Osteoblast (primary cell): ENCODE results near the gene MOB4. TPM values are rescaled to one million over a fixed set of nuclear protein-coding genes. Genes with fewer than 3 reads are reported as not detected.
A peak's percentile ranks its signal among the peaks of the same experiment; 100 is the strongest.

ENCODE experiments used
- DNase-seq: peaks from one replicate; pipeline ENCODE4 v3.0.0; 2011; ENCODE audit warnings: low spot score, mixed read lengths; ENCODE audit not compliant: insufficient read length; ENCODE audit errors: missing footprints
- H2AFZ ChIP-seq: 2 replicates; pipeline ENCODE4 v1.6.0; 2011; ENCODE audit warnings: mild to moderate bottlenecking, low read length
- H3K27ac ChIP-seq: 2 replicates; pipeline ENCODE4 v1.5.1; 2011; ENCODE audit warnings: mild to moderate bottlenecking, low read depth, low read length, moderate library complexity
- H3K27me3 ChIP-seq: 2 replicates; pipeline ENCODE4 v1.6.0; 2012; ENCODE audit warnings: mild to moderate bottlenecking, control low read depth, inconsistent platforms, low read length, moderate library complexity; ENCODE audit not compliant: insufficient read depth
- H3K36me3 ChIP-seq: 2 replicates; pipeline ENCODE4 v1.5.1; 2011; ENCODE audit warnings: mild to moderate bottlenecking, low read length, control low read depth, moderate library complexity; ENCODE audit not compliant: insufficient read depth
- H3K4me1 ChIP-seq: 2 replicates; pipeline ENCODE4 v1.5.1; 2011; ENCODE audit warnings: mild to moderate bottlenecking, low read length, control low read depth, moderate library complexity; ENCODE audit not compliant: insufficient read depth
- H3K4me2 ChIP-seq: 2 replicates; pipeline ENCODE4 v1.6.0; 2011; ENCODE audit warnings: mild to moderate bottlenecking, low read length; ENCODE audit not compliant: insufficient read depth
- H3K4me3 ChIP-seq: fragments of 200-600 bp; sonication (generic); 3 replicates; pipeline ENCODE4 v1.5.1; 2012; ENCODE audit warnings: mild to moderate bottlenecking, low read length, inconsistent platforms; ENCODE audit not compliant: insufficient read depth
- H3K79me2 ChIP-seq: 2 replicates; pipeline ENCODE4 v1.6.0; 2012; ENCODE audit warnings: mild to moderate bottlenecking, low read length, control low read depth, inconsistent platforms; ENCODE audit not compliant: insufficient read depth
- H3K9me3 ChIP-seq: 2 replicates; pipeline ENCODE4 v1.5.1; 2011; ENCODE audit warnings: low read depth, low read length, control low read depth
- H4K20me1 ChIP-seq: 2 replicates; pipeline ENCODE4 v1.6.0; 2012; ENCODE audit warnings: mild to moderate bottlenecking, low read length, control low read depth; ENCODE audit not compliant: insufficient read depth
- CTCF ChIP-seq: IDR thresholded peaks from 2 replicates; pipeline ENCODE4 v1.5.1; 2011; ENCODE audit warnings: mild to moderate bottlenecking, low read depth, low read length, moderate library complexity; ENCODE audit errors: extremely low read depth
- total RNA-seq: library from RNA; depleted of rRNA; stranded (reverse); fragments of >200 nt; gene quantifications from 2 replicates; pipeline ENCODE4 v1.2.3, GENCODE V29; 2012

MOB4 gene
- total RNA-seq, 1 donor = 26.4 TPM

GRCh38 chr2:197499594-197500502, 16.0 kb upstream of the MOB4 start, which contains the start of the genes HSPD1 and HSPE1:
TSS of gene HSPD1 (minus strand) at chr2:197499840. CDS start at chr2:197498848, 992 bp downstream.
TSS of gene HSPE1 (plus strand) at chr2:197500379. CDS start at chr2:197500437, 58 bp downstream.
- Histone ChIP-seq H3K4me2 (peak within 1 kb of the TSS; percentile 86), H3K27ac (peak within 1 kb of the TSS; percentile 67), H4K20me1 (peaks cover 21% of the 10 kb centered on the region), H2AFZ (peak within 1 kb of the TSS; percentile 60), H3K9me3 (no peaks in the 10 kb centered on the region), H3K36me3 (peaks cover 56% of the 10 kb centered on the region), H3K4me3 (peak within 1 kb of the TSS; percentile 74), H3K4me1 (peaks cover 23% of the 10 kb centered on the region), H3K27me3 (no peaks in the 10 kb centered on the region), H3K79me2 (peaks cover 83% of the 10 kb centered on the region)
- TF ChIP-seq CTCF = no peak
- peak; percentile 98 for DNase-seq

- Histone ChIP-seq H2AFZ (peak overlapping the region; percentile 9), H3K27me3 (no peaks in the 10 kb centered on the region), H3K4me1 (peaks cover 23% of the 10 kb centered on the region), H3K4me2 (peak overlapping the region; percentile 86), H3K79me2 (peaks cover 78% of the 10 kb centered on the region), H4K20me1 (peaks cover 21% of the 10 kb centered on the region), H3K4me3 (peak overlapping the region; percentile 74), H3K9me3 (no peaks in the 10 kb centered on the region), H3K36me3 (peaks cover 49% of the 10 kb centered on the region), H3K27ac (peak overlapping the region; percentile 67)
- peak; percentile 58 for DNase-seq
- TF ChIP-seq CTCF = no peak
Observed at GRCh38 chr2:197500503-197501131, 15.2 kb upstream of the MOB4 start.

GRCh38 chr2:197502201-197502600, 13.7 kb upstream of the MOB4 start:
- no peak for TF ChIP-seq CTCF
- H3K27ac ChIP-seq = no peak overlapping the region
- H3K4me2 ChIP-seq = peak overlapping the region; percentile 86
- H3K79me2 ChIP-seq = peaks cover 63% of the 10 kb centered on the region
- no peak overlapping the region for H2AFZ ChIP-seq
- no peaks in the 10 kb centered on the region for H3K9me3 ChIP-seq
- DNase-seq = peak; percentile 65
- no peaks in the 10 kb centered on the region for H3K27me3 ChIP-seq
- H3K36me3 ChIP-seq = peaks cover 33% of the 10 kb centered on the region
- no peak overlapping the region for H3K4me3 ChIP-seq
- H3K4me1 ChIP-seq = peaks cover 23% of the 10 kb centered on the region
- H4K20me1 ChIP-seq = peaks cover 18% of the 10 kb centered on the region

GRCh38 chr2:197502685-197503084, 13.2 kb upstream of the MOB4 start:
- no peaks in the 10 kb centered on the region for H3K27me3 ChIP-seq
- no peak for DNase-seq
- peak overlapping the region; percentile 86 for H3K4me2 ChIP-seq
- no peak for TF ChIP-seq CTCF
- peaks cover 28% of the 10 kb centered on the region for H3K36me3 ChIP-seq
- no peak overlapping the region for H2AFZ ChIP-seq
- H3K27ac ChIP-seq = no peak overlapping the region
- H3K79me2 ChIP-seq = peaks cover 58% of the 10 kb centered on the region
- peaks cover 15% of the 10 kb centered on the region for H4K20me1 ChIP-seq
- peaks cover 22% of the 10 kb centered on the region for H3K4me1 ChIP-seq
- no peak overlapping the region for H3K4me3 ChIP-seq
- no peaks in the 10 kb centered on the region for H3K9me3 ChIP-seq
